ENCODE results near the gene GTF2IRD1.
A peak's percentile ranks its signal among the peaks of the same experiment; 100 is the strongest.
"Not testable (repeated sequence)": the region's sequence is repeated elsewhere in the genome, so short reads cannot be mapped to it uniquely, and the experiment has no call there.

GTF2IRD1 gene

DNA sequence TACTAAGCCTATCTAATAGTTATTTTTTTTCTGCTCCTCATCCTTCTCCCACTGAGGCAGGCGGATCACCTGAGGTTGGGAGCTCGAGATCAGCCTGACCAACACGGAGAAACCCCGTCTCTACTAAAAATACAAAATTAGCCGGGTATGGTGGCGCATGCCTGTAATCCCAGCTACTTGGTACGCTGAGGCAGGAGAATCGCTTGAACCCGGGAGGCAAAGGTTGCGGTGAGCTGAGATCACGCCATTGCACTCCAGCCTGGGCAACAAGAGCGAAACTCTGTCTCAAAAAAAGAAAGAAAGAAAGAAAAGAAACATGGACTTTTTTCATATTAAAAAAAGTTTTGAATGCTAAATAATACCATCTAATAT, 197.4 kb downstream of the GTF2IRD1 start:
- peaks cover 50% of the 10 kb centered on the region for H3K4me1 Mint-ChIP-seq (ENCODE audit: low read depth)
- peak overlapping the region; percentile 78 for H3K4me3 Mint-ChIP-seq
- H3K9me3 Mint-ChIP-seq; H3K36me3 Mint-ChIP-seq (ENCODE audit: low read depth); H3K27me3 Mint-ChIP-seq; DNase-seq: not testable (repeated sequence)
- H3K27ac Mint-ChIP-seq = peak overlapping the region; percentile 90
